Activated CD8-positive, alpha-beta memory T cell treated with anti-CD3 and anti-CD28 coated beads, Interleukin-2, amount 50 U/mL, for 1 hour (primary cell): ENCODE measurements around the gene SH2D3A.
"Not testable (repeated sequence)": the region's sequence is repeated elsewhere in the genome, so short reads cannot be mapped to it uniquely, and the experiment has no call there.

Experiments
- DNase-seq: peaks from one replicate; pipeline ENCODE4 v3.0.0-alpha.2; 2020; ENCODE audit errors: extremely low read depth

The SH2D3A gene

GRCh38 chr19:6721773-6722172, 45.5 kb downstream of the SH2D3A start:
- DNase-seq: no peak

- DNase-seq: no peak
Measured at GRCh38 chr19:6721138-6721474, 46.1 kb downstream of the SH2D3A start.

GRCh38 chr19:6720369-6721137, 46.7 kb downstream of the SH2D3A start, which contains the start of gene C3:
TSS of gene C3 (minus strand) at chr19:6720650. CDS start at chr19:6720589, 61 bp downstream.
- no peak for DNase-seq

GRCh38 chr19:6719992-6720368, 47.3 kb downstream of the SH2D3A start:
- no peak for DNase-seq

- DNase-seq: no peak
Measured at GRCh38 chr19:6719540-6719861, 47.7 kb downstream of the SH2D3A start.

GRCh38 chr19:6718741-6719539, 48.3 kb downstream of the SH2D3A start:
- no peak for DNase-seq

- DNase-seq: no peak
Measured at GRCh38 chr19:6718111-6718740, 49.0 kb downstream of the SH2D3A start.

GRCh38 chr19:6717441-6717971, 49.7 kb downstream of the SH2D3A start:
- DNase-seq: no peak

- DNase-seq: no peak
Measured at GRCh38 chr19:6717036-6717435, 50.2 kb downstream of the SH2D3A start.

- no peak for DNase-seq
Measured at GRCh38 chr19:6716610-6716970, 50.6 kb downstream of the SH2D3A start.

GRCh38 chr19:6714749-6715555, 52.3 kb downstream of the SH2D3A start:
- DNase-seq: no peak

GRCh38 chr19:6713773-6714692, 53.2 kb downstream of the SH2D3A start:
- DNase-seq: no peak

GRCh38 chr19:6712692-6713670, 54.3 kb downstream of the SH2D3A start:
- DNase-seq: no peak

- no peak for DNase-seq
Measured at GRCh38 chr19:6712231-6712630, 55.0 kb downstream of the SH2D3A start.

- DNase-seq: no peak
Measured at GRCh38 chr19:6711605-6712004, 55.6 kb downstream of the SH2D3A start.

- DNase-seq: no peak
Measured at GRCh38 chr19:6711078-6711361, 56.2 kb downstream of the SH2D3A start.

GRCh38 chr19:6710273-6711077, 56.8 kb downstream of the SH2D3A start:
- DNase-seq: no peak

GRCh38 chr19:6709549-6709948, 57.7 kb downstream of the SH2D3A start:
- DNase-seq: no peak

GRCh38 chr19:6708913-6709312, 58.3 kb downstream of the SH2D3A start:
- not testable (repeated sequence) for DNase-seq
